Measurements from ENCODE around the gene KIF26B.

KIF26B gene

DNA sequence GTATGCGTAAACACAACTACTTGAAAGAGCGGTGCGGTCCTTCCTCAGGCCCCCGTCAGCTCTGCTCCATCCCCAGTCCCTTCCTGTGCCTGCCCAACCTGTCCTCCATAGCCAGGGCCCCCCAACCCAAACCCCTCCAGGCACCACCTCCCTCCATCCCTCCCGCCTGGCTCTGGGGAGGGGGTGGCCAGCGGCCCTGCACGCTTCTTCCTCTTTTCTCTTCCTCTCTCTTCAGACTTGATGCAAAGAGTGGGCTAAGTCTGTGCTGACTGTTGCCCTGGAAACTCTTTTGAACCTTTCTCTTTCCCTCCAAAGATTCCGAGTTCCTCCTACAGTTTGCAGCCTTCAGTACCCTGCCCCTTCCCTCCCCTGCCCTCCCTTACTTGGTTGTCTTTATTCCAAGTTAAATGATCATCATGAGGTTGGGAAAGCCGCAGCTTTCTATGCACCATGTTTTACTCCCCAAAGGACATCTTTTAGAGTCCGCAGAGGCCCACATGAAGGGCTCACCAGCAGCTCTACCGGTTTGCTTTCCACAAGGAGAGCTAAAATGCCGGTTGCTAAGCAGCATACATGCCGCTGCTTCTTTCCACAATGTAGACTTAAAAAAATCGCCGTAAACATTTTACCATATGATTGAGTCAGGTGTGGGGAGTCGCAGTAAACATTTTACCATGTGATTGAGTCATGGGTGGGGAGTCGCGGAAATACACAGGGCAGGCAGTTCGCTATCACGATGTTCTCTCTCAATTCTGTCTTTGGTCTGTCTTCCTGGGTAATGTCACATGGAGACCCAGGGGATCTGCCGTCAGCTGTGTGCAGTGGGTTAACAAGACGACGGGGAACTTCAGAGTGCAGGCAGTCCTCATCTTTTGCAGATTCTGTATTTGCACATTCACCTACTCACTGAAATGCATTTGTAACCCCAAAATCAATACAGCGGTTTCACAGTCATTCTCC lies 525.3 kb downstream of the KIF26B start:
- no peak for DNase-seq (ENCODE audit: low read depth in 2 of 2)

DNA sequence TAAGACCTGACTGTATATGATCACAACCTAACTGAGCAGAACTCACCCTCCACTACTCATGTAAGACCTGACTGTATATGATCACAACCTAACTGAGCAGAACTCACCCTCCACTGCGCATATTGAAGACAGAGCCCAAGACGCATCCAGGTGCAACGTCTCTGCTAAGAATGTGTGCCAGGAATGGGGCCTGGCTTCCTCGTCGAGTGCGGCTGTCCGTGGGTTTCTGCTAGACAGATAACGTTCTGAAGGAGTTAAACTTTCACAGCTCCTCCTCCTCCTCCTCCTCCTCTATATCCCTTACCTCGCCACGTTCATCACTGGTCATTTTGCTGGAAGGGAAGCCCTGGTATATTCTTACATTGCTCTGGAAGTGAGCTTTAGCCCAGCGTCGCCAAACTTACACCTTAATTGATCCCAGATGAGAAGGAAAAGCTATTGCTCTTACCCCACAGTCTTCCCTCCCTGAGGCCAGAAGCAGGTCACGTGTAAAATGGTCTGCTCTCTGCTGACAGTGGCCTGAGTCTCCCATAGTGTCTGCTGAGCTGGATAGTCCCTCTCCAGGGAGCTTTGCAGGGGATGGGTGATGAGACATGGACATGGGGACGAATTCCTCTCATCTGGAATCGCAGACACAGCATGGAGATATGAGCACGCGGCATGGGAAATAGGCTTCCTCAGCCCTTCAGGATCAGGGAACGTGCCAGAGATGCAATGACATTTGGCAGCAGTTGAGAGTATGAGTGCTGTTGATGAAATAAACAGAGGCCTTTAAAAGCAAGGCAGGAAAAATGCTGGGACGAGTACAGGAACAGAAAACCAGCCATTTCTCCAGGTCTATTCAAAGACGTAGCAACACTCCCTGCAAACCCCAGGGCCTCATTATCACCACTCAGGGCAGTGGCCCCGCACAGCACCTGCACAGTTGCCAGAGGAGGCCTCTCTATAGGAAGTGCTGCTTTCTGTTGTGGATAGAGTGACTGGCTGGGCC lies 528.1 kb downstream of the KIF26B start:
- no peak for DNase-seq (ENCODE audit: low read depth in 2 of 2)

DNA sequence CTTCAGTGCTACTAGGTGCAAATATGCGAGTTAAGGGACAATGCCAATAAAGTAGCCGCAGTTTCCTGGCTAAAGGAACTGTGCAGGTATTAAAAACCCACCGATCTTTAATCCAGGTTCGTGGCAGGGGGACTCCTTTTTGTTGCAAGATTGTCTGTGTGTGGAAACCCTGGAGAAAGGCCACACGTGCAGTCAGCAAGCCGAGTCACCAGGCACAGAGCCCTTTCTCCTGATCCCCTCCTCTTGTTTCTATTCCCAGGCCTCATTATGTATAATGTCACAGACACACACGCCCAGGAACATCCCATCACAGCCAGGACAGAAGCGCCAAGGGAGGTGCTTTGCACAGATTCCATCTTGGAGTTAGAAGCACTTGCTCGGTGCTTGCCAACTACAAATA lies 528.9 kb downstream of the KIF26B start:
- DNase-seq (ENCODE audit: low read depth in 2 of 2), result no peak

DNA sequence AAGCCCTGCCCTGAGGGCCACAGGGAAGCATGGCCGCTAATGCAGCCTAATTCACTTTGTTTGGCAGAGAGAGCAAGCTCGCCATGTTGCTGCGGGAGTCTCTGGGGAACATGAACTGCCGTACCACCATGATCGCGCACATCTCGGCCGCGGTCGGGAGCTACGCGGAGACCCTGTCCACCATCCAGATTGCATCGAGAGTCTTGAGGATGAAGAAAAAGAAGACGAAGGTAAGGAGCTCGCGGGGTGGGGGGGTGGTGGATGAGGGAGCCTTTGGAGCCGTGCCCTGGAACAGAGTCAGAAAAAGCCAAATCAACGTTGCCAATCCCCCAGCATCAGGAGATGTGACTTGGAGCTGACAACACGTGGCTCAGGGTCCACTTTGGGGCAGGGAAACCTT lies 529.4 kb downstream of the KIF26B start:
- DNase-seq (ENCODE audit: low read depth in 2 of 2), result no peak

DNA sequence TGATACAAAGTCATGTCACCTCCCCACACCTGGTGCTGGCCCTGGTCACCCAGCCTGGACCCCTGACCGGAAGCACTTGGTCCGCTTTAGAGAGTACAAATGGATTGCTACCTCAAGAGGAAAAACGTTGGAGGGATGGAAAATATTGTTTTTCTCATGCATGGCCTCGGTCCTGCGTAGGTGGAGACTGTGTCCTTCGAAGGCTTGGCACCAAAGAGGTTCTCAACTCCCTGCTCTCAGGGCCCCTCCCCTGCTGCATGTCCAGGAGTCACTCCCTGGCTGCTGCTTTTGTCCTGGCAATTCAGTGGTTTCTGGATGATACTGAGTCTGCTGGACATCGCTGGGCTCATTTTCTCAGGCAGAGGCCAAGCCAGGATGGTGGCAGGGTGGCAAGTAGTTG lies 529.8 kb downstream of the KIF26B start:
- no peak for DNase-seq (ENCODE audit: low read depth in 2 of 2)

DNA sequence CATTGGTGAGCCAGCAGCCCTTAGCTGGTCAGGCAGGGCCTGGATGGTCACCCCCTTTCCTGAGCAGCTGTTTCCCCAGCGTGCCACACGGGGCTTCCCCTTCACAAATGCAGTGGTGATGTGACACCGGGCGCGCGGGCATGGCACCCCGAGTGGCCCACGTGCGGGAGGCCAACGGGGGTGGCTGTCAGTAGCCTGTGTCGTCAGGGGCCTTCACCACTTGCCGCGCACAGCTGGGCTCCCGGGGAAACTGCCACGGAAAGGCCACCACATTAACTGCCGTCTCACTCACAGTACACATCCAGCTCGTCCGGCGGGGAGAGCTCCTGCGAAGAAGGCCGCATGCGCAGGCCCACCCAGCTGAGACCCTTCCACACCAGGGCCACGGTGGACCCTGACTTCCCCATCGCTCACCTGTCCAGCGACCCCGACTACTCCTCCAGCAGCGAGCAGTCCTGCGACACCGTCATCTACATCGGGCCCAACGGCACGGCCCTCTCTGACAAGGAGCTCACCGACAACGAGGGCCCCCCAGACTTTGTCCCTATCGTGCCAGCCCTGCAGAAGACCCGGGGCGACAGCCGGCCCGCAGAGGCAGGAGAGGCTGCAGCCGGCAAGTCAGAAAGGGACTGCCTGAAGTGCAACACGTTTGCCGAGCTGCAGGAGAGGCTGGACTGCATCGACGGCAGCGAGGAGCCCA lies 530.5 kb downstream of the KIF26B start:
- no peak for DNase-seq (ENCODE audit: low read depth in 2 of 2)

DNA sequence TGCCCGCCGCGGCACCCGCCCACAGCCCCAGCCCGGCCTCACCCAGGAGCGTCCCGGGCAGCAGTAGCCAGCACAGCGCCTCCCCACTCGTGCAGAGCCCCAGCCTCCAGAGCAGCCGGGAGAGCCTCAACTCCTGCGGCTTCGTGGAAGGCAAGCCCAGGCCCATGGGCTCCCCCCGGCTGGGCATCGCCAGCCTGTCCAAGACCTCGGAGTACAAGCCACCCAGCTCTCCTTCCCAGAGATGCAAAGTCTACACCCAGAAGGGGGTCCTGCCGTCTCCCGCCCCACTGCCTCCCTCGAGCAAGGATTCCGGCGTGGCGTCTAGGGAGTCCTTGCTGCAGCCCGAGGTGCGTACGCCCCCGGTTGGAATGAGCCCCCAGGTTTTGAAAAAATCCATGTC lies 531.2 kb downstream of the KIF26B start:
- no peak for DNase-seq (ENCODE audit: low read depth in 2 of 2)

DNA sequence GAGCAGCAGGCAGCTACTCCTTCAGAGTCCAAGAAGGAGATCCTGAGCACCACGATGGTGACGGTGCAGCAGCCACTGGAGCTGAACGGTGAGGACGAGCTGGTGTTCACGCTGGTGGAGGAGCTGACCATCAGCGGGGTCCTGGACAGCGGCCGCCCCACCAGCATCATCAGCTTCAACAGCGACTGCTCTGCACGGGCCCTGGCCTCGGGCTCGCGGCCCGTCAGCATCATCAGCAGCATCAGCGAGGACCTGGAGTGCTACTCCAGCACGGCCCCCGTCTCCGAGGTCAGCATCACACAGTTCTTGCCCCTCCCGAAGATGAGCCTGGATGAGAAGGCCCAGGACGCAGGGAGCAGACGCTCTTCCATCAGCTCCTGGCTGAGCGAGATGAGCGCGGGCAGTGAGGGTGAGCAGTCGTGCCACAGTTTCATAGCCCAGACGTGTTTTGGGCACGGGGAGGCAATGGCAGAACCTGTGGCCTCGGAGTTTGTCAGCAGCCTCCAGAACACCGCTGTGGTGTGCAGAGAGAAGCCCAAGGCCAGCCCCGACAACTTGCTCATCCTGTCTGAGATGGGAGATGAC lies 531.8 kb downstream of the KIF26B start:
- DNase-seq (ENCODE audit: low read depth in 2 of 2), result no peak

DNA sequence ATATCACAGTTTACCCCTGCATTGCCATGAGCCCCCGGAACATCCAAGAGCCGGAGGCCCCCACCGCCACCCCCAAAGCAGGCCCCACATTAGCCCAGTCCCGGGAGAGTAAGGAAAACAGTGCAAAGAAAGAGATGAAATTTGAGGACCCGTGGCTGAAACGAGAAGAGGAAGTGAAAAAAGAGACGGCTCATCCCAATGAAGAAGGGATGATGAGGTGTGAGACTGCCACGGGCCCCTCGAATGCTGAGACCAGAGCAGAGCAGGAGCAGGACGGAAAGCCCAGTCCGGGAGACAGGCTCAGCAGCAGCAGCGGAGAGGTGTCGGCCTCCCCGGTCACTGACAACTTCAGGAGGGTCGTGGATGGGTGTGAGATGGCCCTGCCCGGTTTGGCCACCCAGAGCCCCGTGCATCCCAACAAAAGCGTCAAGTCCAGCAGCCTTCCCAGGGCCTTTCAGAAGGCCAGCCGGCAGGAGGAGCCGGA lies 532.4 kb downstream of the KIF26B start:
- no peak for DNase-seq (ENCODE audit: low read depth in 2 of 2)

DNA sequence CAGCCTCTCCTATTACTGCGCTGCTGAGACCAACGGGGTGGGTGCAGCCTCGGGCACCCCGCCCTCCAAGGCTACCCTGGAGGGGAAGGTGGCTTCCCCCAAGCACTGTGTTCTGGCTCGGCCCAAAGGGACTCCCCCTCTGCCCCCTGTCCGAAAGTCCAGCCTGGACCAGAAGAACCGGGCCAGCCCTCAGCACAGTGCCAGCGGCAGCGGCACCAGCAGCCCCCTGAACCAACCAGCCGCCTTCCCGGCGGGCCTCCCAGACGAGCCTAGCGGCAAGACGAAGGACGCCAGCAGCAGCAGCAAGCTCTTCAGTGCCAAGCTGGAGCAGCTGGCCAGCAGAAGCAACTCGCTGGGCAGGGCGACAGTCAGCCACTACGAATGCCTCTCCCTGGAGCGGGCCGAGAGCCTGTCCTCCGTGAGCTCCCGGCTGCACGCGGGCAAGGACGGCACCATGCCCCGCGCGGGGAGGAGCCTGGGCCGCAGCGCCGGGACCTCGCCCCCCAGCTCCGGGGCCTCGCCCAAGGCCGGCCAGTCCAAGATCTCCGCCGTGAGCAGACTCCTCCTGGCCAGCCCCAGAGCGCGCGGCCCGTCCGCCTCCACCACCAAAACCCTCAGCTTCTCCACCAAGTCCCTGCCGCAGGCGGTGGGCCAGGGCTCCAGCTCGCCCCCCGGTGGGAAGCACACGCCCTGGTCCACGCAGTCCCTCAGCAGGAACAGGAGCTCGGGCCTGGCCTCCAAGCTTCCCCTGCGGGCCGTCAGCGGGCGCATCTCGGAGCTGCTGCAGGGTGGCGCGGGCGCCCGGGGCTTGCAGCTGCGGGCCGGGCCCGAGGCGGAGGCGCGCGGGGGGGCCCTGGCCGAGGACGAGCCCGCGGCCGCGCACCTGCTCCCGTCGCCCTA lies 533.1 kb downstream of the KIF26B start:
- DNase-seq (ENCODE audit: low read depth in 2 of 2), result no peak

DNA sequence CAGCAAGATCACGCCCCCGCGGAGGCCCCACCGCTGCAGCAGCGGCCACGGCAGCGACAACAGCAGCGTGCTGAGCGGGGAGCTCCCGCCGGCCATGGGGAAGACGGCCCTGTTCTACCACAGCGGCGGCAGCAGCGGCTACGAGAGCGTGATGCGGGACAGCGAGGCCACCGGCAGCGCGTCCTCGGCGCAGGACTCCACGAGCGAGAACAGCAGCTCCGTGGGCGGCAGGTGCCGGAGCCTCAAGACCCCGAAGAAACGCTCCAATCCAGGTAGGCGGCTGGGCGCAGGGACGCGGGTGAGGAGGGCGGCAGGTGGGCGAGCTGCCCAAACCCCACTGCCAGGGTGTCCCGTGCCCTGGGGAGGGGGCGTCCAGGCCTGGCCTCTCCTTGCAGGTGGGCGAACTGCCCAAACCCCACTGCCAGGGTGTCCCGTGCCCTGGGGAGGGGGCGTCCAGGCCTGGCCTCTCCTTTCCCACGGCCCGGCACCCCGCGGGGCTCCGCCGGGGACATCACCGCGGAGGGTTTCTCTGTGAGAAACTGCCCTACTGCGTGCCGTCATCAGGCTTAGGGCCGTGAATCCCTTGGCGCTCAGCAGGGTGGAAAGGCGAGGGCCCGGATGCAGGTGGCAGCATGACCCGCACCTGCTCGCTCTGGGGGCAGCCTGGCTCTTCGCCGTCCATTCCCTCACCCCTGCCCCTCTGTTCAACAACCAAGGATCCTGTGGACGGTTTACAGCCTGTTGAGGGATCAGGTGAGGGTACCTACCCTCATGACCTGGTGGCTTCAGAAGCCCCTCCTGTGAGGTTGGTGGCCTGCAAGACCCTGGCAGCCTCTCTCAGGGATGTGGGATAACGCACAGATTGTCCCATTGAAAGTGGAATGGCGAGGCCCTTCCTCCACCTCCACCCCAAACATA lies 534.0 kb downstream of the KIF26B start:
- DNase-seq (ENCODE audit: low read depth in 2 of 2), result no peak

DNA sequence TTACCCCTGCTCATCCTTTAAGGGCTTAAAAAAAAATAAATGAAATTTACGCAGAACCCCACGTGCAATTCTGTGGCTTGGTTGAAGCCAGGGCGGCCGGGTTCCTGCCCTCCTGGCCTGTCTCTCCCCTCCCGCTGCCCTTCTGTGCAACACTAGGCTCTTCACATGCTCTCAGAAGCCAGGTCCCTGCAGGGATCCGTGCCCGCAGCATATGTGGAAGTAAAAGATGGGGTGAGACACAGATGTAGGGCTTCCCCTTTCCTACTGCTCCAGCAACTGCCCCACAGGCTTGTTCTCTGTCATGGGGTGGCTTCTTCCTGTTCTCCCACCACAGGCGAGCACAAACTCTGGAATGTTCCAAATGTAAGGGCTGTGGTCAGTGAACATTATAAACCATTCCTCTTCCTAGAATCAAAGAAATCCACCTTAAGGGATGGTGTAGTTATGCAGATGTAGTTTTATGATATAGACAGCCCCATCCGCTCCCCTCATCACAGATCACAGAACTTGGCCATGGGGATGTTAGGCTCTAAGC lies 535.4 kb downstream of the KIF26B start:
- no peak for DNase-seq (ENCODE audit: low read depth in 2 of 2)

DNA sequence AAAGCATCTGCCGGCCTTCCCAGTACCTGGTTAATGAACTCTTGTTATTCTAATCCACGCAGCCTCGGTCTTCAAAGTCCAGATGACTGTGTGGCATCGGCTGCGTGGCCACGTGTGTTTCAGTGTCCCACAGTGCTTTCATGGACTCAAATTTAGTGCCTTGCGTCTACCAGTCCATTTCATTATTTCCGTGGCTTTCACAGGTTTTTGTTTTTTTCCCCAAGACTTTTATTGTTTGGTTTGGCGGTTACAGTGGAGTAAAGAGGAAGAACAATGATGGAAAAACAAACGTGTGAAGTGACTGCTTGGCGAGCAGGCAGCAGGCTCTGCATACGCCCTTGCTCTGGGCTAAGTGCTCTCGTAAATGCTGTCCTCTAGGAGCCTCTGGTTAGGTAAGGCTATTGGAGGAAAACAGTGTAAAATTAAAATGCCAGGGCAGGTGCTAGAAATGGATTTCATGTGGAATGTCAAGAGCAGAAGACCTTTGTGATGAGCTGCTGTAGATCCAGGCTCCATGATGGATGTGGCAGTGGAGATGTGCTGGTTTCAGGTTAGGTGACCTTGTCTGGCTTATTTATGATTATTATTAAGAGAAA lies 536.3 kb downstream of the KIF26B start:
- DNase-seq (ENCODE audit: low read depth in 2 of 2), result no peak

DNA sequence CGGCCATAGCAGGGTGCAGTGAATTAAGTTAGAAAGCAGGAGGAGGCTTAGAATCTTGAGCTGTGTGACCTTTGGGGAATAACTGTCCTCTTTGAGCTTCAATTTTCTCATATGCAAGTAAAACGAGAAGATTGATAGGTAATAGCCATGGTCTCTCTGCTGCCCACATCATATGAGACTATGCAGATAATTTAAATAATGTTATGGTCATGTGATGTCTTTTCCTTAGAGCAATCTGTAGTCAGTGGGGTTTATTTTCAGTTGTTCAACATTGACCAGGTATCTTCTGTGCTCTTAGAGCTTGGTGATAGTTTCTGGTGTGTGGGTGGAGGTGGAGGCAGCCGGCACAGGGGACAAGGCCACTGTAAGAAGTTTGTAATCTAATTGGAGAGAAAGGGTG lies 537.1 kb downstream of the KIF26B start:
- DNase-seq (ENCODE audit: low read depth in 2 of 2), result no peak

DNA sequence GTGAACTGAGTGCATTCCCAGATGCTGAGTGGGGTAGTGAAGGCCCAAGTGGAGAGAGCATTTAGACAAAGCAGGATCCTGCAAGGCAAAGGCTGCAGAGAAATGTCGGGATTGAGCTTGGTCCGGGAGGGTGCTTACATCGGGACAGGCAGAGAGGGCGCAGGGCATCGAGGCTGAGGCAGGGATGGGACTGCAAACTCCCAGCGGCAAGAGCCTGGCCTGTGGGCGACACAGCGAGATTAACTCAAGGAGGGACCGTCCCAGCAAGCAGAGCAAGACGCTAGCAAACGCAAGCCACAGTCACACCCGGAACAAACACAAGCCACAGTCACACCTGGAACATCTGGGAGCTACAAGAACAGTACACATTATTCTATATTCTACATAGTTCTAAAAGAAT lies 537.5 kb downstream of the KIF26B start:
- no peak for DNase-seq (ENCODE audit: low read depth in 2 of 2)

DNA sequence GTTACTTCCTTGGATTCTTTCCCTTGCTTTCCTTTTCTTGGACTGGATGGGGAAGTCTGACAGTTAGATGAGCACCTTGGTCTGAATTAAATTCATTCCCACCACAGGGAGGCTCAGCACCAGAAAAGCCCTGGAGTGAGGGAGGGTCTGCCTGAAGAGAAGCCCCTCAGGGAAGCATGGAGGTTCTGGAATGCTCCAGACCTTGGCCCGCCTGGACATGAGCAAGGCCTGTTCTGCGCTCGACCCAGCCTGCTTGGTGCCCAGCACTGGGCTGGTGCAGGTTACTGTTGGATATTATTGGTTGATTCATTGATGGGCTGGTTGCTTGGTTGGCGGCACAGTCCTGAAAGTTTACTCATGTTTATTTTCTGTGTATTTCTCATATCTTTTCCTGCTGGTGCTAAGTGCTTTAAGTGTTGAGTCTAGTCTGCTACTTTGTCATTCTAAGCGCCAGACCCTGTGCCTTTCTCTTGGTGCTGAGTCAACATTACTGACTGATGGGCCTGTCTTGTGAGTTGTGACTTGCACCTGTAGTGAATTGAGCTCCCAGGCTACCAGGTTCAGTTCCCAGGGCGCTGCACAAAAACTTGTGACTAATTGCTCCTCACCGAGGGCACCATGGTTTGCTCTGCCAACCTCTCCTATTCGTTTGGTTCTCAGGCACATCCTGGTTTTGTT lies 538.5 kb downstream of the KIF26B start:
- no peak for DNase-seq (ENCODE audit: low read depth in 2 of 2)

DNA sequence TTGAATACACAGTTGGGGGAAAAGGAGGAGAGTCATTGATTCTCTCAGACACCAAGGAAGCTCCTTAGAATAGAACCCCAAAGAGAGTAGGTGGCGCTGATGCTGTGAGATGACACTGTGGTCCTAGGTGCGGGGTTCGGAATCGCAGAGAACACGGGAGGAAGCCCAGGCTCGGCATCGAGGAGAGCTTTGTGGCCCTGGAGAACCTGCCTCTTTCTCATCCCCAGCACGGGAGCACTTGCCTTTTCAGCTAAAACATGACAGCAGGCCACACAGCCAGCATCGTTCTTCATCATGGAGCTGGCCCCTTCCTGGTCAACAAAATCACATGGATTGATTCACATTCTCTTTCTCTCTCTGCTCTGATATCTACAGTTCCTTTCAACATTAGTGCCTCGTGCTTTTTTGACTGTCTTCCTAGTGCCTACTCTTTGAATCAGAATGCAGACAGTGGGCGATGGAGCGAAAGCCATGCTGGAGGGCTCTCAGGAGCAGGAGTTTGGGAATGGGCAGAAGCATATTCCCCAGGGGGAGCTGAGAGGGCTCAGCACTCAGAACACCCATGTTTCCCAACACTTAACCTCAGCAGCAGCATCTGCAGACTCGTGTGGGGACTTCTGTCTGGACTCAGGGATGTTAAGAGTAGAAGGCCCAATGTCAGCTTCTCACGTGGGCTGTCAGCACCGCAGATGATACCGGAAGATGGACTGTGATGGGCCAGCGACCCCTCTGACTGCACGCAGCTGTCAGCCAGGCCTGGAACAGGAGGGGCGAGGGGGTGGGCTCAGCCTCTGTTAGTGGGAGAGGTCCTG lies 539.4 kb downstream of the KIF26B start:
- no peak for DNase-seq (ENCODE audit: low read depth in 2 of 2)

All from stimulated activated CD4-positive, alpha-beta T cell treated with anti-CD3 and anti-CD28 coated beads, Interleukin-1b, Interleukin-23, amount 100 ng/mL, for 4 hours (primary cell).